Activated CD8-positive, alpha-beta memory T cell treated with anti-CD3 and anti-CD28 coated beads, Interleukin-2, amount 50 U/mL, for 1 hour (primary cell): Measurements from ENCODE around the gene STMN3.
"Not testable (repeated sequence)": the region's sequence is repeated elsewhere in the genome, so short reads cannot be mapped to it uniquely, and the experiment has no call there.

Experiments
- DNase-seq: peaks from one replicate; pipeline ENCODE4 v3.0.0-alpha.2; 2020; ENCODE audit errors: extremely low read depth

Gene STMN3

DNA sequence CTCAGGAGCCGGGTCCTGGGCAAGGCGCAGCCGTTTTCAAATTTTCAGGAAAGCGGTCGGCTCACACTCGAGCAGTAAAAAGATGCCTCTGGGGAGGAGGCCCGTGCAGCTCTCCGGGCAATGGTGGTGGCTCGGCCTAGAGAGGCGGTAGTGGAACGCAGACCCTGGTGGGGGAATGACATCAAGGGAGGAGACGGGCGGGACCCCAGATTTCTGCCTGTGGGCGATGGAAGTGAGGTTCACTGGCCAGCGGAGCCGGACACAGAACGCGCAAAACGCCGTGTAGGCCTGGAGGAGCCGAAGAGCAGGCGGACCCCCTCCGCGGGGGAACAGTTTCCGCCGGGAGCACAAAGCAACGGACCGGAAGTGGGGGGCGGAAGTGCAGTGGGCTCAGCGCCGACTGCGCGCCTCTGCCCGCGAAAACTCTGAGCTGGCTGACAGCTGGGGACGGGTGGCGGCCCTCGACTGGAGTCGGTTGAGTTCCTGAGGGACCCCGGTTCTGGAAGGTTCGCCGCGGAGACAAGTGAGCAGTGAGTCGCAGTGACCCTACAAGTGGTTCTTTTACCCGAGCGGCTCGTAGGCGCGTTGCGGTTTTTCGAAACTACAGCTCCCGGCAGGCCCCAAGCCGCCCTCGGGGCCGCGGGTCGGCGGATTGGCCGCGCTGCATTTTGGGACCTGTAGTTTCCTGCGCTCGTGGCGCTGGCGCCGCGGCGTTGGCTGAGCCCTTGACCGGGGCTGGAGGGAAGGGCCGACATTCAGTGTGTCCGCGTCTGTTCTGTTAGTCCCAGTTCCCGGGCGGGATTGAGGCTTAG is 4.9 kb upstream of the STMN3 start, which contains the start of gene RTEL1:
Gene RTEL1 (plus strand): TSS at position 376 of the 812 bp plus-strand sequence. CDS start 1,091 bp downstream, outside the sequence.
- peak; percentile 68 for DNase-seq

DNA sequence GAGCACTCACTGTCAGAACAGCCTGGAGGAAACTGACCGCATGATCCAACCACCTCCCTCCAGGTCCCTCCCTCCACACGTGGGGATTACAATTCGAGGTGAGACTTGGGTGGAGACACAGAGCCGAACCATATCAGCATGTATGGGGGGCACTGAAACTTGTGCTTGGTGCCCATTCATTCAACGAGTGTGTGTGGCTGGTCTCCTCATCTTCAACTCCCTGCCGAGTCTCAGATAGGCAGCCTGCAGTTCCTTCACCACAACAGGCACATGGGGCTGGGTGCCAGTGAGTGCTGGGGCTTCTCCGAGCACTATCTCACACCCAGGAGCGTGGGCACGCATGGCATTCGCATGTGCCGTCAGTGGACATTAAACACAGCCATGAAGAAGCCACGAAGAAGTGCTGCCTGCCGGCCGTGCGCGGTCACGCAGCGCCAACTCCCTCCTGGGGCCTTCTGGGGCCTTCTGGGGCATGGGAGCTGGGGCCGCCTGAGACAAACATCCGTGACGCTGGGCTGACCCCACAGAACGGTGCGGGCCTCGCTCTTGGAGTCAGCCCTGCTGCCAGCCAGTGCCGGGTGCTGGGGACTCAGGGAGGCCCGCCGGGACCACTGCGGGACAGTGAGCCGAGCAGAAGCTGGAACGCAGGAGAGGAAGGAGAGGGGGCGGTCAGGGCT is 4.2 kb upstream of the STMN3 start:
- DNase-seq: no peak

DNA sequence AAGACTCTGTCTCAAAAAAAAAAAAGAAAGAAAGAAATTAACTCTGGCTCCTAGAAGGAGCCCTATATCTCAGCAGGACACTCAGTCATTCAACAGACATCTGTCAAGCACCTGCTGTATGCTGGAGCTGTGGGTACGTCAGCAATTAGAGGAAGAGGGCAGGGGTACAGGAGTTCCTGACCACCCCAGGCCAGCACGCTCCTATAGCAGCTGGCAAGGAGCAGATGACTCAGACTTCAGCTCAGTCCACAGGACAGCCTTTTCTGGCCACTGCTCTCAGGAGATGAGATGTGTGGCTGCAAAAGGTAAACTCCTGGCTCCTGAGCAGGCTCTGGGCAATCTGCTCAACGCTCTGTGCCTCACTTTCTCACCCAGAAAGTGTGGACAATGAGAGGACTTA is 3.2 kb upstream of the STMN3 start:
- no peak for DNase-seq

DNA sequence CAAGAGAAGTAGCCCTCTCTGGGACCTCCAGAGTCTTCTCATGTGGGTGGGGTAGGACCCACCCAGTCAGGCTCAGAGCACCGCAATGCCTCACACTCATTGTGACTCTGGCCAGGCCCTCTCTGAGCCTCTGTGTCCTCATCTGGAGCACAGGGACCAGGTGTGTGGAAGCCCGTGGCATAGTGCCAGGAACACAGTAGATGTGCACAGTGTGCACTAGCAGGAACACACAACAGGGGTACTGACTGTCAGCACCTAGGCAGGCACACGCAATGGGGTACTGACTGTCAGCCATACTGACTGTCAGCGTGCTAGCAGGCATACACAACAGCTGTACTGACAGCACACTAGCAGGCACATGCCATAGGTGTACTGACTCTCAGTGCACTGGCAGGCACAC is 2.0 kb upstream of the STMN3 start:
- no peak for DNase-seq

DNA sequence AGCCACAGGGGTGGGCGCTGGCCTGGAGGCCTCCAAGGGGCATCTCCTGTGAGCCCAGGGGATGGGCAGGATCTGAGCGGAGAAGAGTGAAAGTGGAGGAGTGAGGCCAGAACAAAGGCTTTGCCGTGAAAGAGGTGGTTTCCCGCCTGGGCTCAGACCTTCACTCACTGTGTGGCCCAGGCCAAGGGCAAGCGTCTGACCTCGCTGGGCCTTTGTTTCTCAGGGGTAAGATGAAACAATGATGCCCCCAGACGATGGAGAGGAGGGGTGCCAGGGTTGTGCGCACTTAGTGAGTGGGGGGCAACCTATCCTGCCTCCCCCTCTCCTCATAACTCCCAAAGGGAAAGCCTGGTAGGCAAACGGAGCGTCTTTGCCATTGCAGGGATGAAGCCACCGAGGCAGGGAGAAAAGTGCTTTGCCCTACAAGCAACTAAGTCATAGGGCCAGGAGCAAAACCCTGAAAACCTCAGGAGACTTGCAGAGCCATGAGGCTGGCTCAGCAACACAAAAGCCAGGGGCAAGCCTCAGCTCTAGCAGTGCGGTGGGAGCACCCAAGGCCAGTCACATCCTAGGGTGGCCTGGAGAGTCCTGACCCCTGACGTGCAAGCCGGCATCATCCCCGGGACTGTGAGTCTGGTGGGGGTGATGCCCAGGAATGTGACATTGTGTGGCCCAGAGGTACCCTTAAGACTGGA is 897 bp upstream of the STMN3 start:
- DNase-seq: no peak

DNA sequence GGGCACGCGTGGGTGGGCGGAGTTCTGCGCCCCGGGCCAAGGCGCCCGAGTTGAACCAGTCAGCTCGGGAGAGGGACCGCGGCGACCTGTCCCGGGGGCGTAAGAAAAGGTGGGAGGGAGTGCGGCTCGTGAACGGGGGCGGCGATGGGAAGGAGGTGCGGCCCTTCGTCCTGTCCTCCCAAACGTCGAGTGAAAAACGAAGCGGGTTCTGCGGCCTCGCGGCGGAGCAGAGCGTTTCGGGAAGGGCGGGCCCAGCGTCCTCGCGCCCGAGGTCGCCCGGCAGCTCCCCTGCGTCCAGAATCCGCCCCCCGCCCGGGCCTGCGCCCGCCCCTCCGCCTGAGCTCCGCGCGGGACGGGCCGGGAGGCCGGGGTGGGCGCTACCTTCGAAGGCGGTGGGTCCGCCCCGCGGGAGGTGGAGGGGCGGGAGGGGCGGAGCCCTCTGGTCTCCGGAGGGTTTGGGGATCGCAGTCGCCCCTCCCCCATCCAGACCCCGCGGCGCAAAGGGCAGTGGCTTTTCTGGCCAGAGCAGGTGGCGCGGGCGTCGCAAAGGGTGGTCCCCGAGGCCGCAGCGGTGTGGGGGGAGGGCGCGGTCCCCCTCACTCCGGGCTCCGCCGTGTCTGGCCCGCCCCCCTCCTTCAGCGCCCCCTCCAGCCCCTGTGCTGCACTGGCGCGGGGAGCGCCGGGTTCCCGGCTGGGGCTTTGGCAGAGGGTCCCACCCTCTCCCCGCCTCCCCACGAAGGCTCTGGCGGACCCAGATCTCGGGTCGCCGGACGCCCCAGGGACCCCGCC is 838 bp downstream of the STMN3 start:
- DNase-seq: no peak

DNA sequence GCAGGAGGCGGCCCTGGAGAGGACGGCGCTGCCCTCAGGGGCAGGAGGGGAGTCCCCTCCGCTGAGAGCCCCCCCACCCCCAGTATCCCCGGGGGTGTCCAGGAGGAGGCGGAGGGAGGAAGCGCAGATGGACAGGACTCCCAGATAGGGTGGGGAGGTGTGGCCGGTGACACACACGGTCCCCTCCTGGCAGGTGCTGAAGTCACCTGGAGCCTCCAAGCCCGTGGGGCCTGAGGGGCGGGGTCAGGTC is 1.4 kb downstream of the STMN3 start:
- no peak for DNase-seq

DNA sequence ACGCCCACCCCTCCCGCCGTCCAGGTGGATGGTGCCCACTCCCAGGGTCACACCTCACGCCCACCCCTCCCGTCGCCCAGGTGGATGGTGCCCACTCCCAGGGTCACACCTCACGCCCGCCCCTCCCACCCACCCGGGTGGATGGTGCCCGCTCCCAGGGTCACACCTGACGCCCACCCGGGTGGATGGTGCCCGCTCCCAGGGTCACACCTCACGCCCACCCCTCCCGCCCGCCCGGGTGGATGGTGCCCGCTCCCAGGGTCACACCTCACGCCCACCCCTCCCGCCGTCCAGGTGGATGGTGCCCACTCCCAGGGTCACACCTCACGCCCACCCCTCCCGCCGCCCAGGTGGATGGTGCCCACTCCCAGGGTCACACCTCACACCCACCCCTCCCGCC is 2.7 kb downstream of the STMN3 start:
- DNase-seq: not testable (repeated sequence)

DNA sequence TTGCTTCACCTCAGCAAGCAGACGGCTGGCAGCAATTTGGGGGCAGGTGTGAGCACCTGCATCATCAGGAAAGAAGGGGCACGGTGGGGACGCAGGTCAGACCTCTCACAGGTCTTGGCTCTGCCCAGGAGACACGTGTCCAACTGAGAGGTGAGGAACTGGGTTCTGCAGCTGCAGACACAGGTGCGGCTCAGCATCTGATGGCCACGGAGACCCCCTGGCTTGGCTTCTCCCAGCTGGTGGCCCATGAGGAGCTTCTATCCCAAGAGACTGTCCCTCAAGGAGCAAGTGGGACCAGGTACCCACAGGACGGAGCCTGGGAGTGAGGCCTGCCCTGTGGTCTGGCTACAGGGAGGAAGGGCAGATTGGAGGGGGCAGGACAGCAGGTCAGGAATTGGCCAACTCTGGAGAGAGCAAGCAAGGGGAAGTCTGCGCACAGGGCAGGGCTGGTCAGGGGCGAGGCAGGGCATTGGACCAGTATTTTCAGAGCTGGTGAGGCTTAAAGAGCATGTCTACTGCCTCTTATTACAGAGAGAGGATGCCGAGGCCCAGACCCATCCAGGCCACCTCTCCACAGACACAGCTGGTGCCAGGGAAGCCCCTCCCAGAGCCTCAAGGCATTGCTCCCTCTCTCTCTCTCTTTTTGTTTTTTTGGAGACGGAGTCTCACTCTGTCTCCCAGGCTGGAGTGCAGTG is 4.2 kb downstream of the STMN3 start:
- no peak for DNase-seq

DNA sequence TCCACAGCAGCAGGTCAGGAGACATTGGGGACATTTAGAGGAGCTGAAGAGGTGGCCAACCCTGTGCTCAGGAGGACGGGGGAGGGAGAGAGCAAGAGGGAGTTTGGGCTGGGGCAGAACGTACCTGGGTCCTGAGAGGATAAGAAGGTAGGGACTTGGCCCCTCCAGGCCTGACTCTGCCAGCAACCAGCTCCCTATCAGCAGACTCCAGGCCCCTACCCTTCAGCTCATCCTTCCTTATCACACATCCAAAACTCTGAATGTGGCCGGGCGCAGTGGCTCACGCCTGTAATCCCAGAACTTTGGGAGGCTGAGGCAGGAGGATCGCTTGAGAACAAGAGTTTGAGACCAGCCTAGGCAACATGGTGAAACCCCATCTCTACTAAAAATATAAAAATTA is 5.0 kb downstream of the STMN3 start:
- DNase-seq: no peak

DNA sequence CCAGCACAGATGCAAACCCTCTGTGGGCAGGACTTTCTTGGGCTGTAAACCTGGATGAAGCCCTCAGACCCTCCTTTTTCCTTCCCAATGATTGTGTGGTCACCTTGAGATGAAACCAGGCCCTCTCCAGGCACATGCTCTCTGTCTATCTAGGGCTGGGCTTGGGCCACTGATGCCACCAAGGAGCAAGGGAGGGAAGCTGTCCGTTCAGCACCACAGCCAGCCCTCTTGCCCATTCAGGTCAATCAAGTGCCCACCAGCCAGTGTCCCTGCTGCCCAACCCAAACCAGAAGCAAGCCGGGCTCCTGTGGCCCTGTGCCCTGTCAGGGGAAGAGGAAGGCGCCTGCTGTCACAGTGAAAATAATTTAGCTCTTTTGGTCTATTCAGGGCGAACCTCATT is 8.0 kb downstream of the STMN3 start:
- DNase-seq: no peak

DNA sequence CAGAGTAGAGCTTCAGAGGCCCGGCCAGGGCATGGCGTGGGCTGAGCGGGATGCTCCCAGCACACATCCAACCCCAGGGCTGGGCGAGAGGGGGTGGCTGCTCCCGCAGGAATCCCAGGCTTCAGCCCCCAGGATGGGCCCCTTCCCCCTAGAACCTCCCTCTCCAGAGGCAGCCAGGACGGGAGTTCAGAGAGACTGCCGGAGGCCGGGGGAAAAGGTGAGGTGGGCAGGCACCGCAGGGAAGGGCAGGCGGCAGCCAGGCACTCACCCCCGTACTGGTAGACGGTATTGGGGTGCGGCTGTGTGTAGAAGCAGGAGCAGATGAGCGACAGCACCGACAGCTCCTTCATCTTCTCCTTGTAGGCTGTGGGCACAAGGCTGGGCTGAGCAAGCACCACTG is 9.3 kb downstream of the STMN3 start:
- no peak for DNase-seq

DNA sequence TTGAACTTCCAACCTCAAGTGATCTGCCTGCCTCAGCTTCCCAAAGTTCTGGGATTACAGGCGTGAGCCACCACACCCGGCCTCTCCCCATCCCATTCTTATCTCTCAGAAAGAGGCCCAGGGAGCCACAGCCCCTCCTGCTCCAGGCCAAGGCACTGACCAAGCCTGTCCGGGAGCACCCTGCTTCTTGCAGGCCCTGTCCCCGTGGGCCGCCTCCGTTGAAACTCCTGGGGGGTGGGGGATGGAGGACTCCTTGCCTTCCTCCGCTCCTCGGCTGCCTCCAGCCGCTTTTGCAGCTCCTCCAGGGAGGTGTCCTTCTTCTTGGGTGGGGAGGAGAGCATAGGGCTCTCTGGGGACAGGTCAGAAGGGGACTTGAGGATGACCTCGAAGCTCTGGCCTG is 9.7 kb downstream of the STMN3 start:
- no peak for DNase-seq

DNA sequence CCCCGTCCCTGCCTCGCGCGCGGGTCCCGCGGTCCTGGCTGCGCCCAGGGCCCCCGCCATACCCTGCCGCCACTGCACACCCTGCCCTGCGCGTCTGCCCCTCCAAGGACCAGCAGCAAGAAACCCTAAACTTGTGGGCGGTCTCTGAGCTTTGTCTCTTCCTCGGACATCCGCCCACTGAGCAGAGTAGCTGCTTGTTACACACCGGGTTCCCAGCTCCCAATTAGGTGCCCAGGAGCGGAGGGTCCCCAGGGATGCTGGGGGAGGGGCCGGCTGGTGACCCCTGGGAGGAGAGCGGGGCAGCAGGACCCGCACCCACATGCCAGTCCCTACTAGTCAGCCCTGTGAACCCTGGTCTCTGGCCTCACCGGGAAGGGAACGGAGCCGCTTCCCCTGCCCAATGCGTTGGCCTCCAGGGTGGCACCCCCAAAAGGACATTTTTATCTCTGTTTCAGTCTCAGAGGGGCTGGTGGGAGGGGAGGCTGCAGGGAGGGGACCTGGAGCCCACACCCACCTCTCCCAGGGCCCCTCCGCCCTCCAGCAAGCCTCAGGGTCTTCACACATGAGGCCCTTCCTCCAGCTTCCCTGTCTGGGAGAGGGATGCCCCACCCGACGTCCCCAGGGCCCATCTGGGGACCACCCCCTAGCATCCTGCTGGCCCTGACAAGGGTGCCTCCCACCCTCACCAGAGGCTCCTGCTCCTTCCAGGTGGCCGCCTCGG is 10.5 kb downstream of the STMN3 start:
- DNase-seq: no peak

DNA sequence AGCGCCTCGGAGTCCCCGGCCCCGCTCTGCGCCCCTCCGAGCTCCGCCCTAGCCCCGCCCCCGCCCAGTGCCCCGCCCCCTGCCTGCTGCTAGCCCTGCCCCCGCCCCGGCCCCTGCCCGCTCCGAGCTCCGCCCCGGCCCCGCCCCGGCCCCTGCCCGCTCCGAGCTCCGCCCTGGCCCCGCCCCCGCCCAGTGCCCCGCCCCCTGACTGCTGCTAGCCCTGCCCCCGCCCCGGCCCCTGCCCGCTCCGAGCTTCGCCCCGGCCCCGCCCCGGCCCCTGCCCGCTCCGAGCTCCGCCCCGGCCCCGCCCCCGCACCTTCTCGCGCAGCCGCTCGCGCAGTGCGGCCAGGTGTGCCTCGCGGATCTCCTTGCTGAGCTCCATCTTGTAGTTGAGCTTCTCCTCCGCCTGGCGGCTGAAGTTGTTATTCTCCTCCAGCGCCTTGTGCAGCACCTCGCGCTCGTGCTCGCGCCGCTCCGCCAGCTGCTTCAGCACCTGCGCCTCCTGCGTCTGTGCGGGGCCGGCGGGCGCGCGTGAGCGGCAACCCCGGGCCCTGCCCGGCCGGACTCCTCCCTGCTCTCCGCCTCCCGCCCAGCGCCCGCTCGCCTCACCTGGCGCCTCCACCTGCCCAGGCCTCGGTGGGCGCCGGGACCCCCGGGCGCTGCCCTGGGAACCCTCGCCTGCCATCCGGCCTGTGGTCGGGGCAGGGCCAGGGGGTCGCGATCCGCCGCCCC is 11.3 kb downstream of the STMN3 start:
- DNase-seq: peak; percentile 93

DNA sequence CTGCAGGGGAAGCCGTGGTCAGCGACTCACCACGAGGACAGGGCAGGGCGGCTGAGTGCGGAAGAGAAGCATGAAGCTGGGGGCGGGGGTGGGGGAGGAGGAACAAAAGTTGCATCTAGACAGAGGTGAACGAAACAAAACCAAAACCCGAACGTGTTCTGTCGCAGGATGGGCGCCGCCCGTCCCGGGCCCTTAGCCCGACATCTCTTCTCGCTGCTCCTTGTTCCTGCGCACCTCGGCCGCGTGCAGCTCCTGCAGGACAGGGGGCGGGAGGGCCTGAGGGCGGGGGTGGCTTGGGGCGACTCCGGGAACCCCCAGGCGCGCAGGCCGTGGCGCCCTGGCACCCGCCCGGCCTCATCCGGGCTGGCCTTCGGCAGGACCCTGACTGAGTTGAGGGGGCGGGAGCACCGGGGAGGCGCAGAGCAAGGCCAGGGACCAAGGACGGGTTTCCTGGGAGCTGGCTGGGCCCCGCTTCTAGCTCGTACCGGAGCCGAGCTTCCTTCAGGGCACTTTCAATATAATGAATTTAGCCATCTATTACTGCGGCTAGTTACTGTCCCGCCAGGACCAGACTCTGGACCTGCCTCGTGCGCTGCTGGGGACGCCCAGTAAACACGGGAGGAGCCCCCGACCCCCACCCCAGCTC is 12.0 kb downstream of the STMN3 start:
- DNase-seq: no peak

DNA sequence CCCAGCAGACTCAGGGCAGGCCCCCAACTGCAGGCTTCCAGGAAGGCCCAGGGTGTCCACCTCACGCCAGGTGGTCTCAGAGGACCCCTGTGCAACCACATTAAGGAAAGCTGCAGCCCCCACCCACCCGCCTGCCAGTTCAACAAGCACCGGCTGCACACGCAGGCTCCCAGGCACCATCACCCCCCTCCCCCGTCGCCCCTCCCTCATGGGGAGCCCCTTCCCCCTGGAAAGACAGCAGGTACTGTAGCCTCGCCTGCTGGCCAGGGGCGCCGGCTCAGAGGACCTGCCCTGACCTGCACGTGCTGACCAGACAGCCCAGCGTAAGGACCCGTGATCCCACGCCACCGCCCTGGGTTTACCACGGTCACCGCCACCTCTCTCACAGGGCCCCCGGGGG is 12.5 kb downstream of the STMN3 start:
- DNase-seq: not testable (repeated sequence)

DNA sequence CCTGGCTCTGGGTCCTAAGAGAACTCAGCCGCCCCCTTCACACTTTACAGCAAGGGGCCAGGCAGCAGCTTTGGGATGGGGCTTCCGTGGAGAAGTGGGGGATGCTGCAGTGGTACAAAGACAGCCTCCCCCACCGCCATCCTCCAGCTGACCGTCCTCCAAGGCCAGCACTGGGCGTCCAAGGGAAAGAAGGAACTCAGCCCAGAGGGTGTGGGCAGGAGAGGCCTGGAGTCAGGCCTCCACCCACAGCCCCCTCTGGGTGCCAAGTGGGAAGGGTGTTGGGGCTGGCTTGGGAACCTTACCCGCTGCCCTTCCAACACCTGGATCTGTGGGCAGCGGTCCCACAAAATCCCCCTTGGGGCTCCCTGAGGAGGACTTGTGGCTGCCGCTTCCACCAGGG is 13.1 kb downstream of the STMN3 start:
- DNase-seq: no peak

DNA sequence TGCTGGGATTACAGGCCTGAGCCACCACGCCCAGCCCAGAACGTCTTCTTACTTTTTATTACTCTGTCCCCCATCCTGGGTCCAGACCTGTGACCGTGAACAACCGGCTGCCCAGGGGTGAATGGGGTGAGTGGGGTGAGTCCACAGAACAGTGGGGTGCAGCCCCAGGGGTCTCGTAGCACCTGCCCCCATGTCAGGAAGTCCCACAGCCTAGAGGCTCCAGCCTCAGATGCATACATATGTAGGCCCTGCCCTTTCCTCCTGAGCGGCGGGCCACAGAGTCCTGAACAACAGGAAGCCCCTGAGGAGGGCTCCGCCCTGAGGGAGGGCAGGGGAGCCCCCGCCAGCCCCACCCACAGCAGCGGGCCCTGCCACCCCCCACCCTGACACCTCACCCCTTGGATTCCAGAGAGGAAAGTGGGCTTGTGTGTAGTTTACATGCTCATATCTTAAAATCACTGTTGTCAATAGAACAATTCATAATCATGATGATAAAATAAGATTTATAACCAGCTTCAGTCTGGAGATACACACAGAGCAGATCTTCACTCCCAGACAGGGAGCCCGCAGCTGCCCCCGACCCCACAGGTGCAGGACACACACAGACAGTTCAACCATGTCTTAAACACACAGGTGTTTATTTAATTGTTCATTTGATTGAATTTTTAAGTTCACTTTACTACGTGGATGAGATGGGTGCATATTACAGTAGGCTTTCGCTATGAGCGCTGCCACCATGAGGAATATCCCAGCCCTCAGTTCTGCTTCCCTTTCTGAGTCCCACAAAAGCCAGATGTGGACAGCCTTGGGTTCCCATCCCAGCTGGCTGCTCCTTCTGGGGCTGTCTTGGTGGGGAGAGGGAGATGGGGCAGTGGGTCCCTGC is 13.9 kb downstream of the STMN3 start:
- no peak for DNase-seq
